ENCODE data around the gene BTBD9.

GRCh38 chr6:38207375-38207774 is 432.4 kb downstream of the BTBD9 start:
- no peak for TF ChIP-seq CTCF (IDR thresholded peaks at IDR 0.05)
- TF ChIP-seq POLR2A (IDR thresholded peaks at IDR 0.05), result no peak

All from lower leg skin (tissue), 3 donors.